K562 treated with DMSO at 1 percent for 12 hours (cell line): ENCODE results near the gene ABHD3. TPM values are rescaled to one million over a fixed set of nuclear protein-coding genes. Genes with fewer than 3 reads are reported as not detected.

Experiments used
- total RNA-seq: library from RNA; unstranded; fragments of 300-600 nt; gene quantifications from 2 replicates; pipeline ENCODE4 v1.2.3, GENCODE V29; 2022; ENCODE audit not compliant: insufficient read depth

The ABHD3 gene
- total RNA-seq: 16.2 and 34.5 TPM in 2 replicates

GRCh38 chr18:21704603-21705364 is at the start of gene ABHD3:
ABHD3 (minus strand) TSS chr18:21704774; CDS start chr18:21704665, 109 bp downstream.

GRCh38 chr18:21740538-21741311 is 36.2 kb upstream of the ABHD3 start, which contains the start of gene MIB1:
MIB1 (plus strand) TSS chr18:21740792; CDS start chr18:21741584, 792 bp downstream.

GRCh38 chr18:21612125-21613039 is 92.2 kb downstream of the ABHD3 start, which contains the start of gene SNRPD1:
SNRPD1 (plus strand) TSS chr18:21612314; CDS start chr18:21612430, 116 bp downstream.

Other genes with a start within 250 kb of the ABHD3 start
- 7.2 and 18.3 TPM in 2 replicates for gene ESCO1, start 104.1 kb downstream of the ABHD3 start, total RNA-seq
- 11.7 and 13.8 TPM in 2 replicates for gene SNRPD1, start 92.5 kb downstream of the ABHD3 start, total RNA-seq
- gene MIB1, start 36.0 kb upstream of the ABHD3 start, total RNA-seq: 3.8 and 25.7 TPM in 2 replicates